ENCODE results near the gene NTSR1.

GRCh38 chr20:62752671-62753501 lies 44.2 kb downstream of the NTSR1 start:
- no peak for TF ChIP-seq CTCF (IDR thresholded peaks at IDR 0.05)
- no peak for TF ChIP-seq POLR2A (IDR thresholded peaks at IDR 0.05)
